Smooth muscle cell (in vitro differentiated cells): ENCODE data around the gene DSC3. TPM values are rescaled to one million over a fixed set of nuclear protein-coding genes. Genes with fewer than 3 reads are reported as not detected.

ENCODE experiments used
- DNase-seq: peaks from one replicate; lab custom pipeline; 2025; ENCODE audit not compliant: unreplicated experiment; lab: John Stamatoyannopoulos, UW
- H2AFZ ChIP-seq: fragments of 200-600 bp; sonication (generic); 2 replicates; pipeline ENCODE4 v1.6.0; 2016; ENCODE audit warnings: antibody characterized with exemption, low read depth, mild to moderate bottlenecking
- H3F3A ChIP-seq: fragments of 200-600 bp; sonication (generic); 2 replicates; pipeline ENCODE4 v1.6.0; 2017; ENCODE audit warnings: antibody characterized with exemption, low read depth
- H3K27ac ChIP-seq: fragments of 200-600 bp; sonication (generic); 2 replicates; pipeline ENCODE4 v1.5.1; 2016; ENCODE audit warnings: low read depth, mild to moderate bottlenecking
- H3K27me3 ChIP-seq: fragments of 200-600 bp; sonication (generic); 2 replicates; pipeline ENCODE4 v1.6.1; 2016; ENCODE audit warnings: low read depth, mild to moderate bottlenecking
- H3K36me3 ChIP-seq: fragments of 200-600 bp; sonication (generic); 2 replicates; pipeline ENCODE4 v1.5.1; 2016; ENCODE audit warnings: low read depth
- H3K4me1 ChIP-seq: fragments of 200-600 bp; sonication (generic); 2 replicates; pipeline ENCODE4 v1.5.1; 2016; ENCODE audit warnings: low read depth
- H3K4me2 ChIP-seq: fragments of 200-600 bp; sonication (generic); 2 replicates; pipeline ENCODE4 v1.6.0; 2016; ENCODE audit warnings: mild to moderate bottlenecking
- H3K4me3 ChIP-seq: fragments of 200-600 bp; sonication (generic); 2 replicates; pipeline ENCODE4 v1.5.1; 2016; ENCODE audit warnings: mild to moderate bottlenecking
- H3K79me2 ChIP-seq: fragments of 200-600 bp; sonication (generic); 2 replicates; pipeline ENCODE4 v1.6.0; 2016; ENCODE audit warnings: low read depth, mild to moderate bottlenecking
- H3K9ac ChIP-seq: fragments of 200-600 bp; sonication (generic); 2 replicates; pipeline ENCODE4 v1.6.0; 2016; ENCODE audit warnings: low read depth
- H3K9me3 ChIP-seq: fragments of 200-600 bp; sonication (generic); replicated peaks from 2 replicates; pipeline ENCODE4 v1.5.1; 2016; ENCODE audit warnings: low read depth
- H4K20me1 ChIP-seq: fragments of 200-600 bp; sonication (generic); 2 replicates; pipeline ENCODE4 v1.6.0; 2016; ENCODE audit warnings: low read depth
- WGBS: methylation state at CpG from one replicate; pipeline ENCODE4 v1.1.7; 2016; ENCODE audit warnings: low lambda C conversion rate; 5-methylcytosine and 5-hydroxymethylcytosine counted together
- polyA plus RNA-seq: library from polyadenylated mRNA; unstranded; fragments of >200 nt; fragmentation: Nextera tagmentation; extraction: Ambion mirVana; gene quantifications from 2 replicates; pipeline ENCODE4 v1.2.1, GENCODE V29; 2016
- total RNA-seq: library from RNA; depleted of rRNA; stranded (reverse); fragments of >200 nt; gene quantifications from 2 replicates; pipeline ENCODE4 v1.2.3, GENCODE V29; 2014
- TF ChIP-seq, protein P1 (sequence below): fragments of 200-600 bp; sonication (generic); IDR thresholded peaks from 2 replicates; pipeline ENCODE4 v1.5.1; 2017; ENCODE audit warnings: borderline replicate concordance, mild to moderate bottlenecking, antibody characterized with exemption; ENCODE audit not compliant: insufficient read depth, poor library complexity, severe bottlenecking

DSC3 gene
- total and polyA plus RNA-seq, 2 experiments from 2014 or later: 3.3 to 43.7 TPM

DNA sequence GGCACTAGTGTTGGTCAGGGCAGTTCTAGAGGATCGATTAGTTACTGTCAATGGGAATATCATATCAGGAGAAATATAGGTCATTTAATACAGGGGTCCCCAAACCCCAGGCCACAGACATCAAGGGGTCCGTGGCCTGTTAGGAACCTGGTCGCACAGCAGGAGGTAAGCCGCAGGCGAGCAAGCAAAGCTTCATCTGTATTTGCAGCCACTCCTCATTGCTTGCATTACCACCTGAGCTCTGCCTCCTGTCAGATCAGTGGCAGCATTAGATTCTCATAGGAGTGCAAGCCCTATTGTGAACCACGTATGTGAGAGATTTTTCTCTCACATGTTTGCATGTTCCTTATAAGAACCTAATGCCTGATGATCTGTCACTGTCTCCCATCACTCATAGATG is 81.9 kb downstream of the DSC3 start:
- no peaks in the 10 kb centered on the region for H3K36me3 ChIP-seq
- no peak overlapping the region for H3K4me3 ChIP-seq
- H3K27me3 ChIP-seq: no peaks in the 10 kb centered on the region
- WGBS: 93% methylated on average over 6 of the region's 6 CpGs
- H2AFZ ChIP-seq: no peak overlapping the region
- no peak overlapping the region for H3K27ac ChIP-seq
- no peak overlapping the region for H3K9ac ChIP-seq
- no peaks in the 10 kb centered on the region for H3F3A ChIP-seq
- no peaks in the 10 kb centered on the region for H4K20me1 ChIP-seq
- H3K4me1 ChIP-seq: no peaks in the 10 kb centered on the region
- H3K4me2 ChIP-seq: no peak overlapping the region
- no peak for DNase-seq
- H3K79me2 ChIP-seq: no peaks in the 10 kb centered on the region
- no peaks in the 10 kb centered on the region for H3K9me3 ChIP-seq
- TF ChIP-seq, protein P1, sequence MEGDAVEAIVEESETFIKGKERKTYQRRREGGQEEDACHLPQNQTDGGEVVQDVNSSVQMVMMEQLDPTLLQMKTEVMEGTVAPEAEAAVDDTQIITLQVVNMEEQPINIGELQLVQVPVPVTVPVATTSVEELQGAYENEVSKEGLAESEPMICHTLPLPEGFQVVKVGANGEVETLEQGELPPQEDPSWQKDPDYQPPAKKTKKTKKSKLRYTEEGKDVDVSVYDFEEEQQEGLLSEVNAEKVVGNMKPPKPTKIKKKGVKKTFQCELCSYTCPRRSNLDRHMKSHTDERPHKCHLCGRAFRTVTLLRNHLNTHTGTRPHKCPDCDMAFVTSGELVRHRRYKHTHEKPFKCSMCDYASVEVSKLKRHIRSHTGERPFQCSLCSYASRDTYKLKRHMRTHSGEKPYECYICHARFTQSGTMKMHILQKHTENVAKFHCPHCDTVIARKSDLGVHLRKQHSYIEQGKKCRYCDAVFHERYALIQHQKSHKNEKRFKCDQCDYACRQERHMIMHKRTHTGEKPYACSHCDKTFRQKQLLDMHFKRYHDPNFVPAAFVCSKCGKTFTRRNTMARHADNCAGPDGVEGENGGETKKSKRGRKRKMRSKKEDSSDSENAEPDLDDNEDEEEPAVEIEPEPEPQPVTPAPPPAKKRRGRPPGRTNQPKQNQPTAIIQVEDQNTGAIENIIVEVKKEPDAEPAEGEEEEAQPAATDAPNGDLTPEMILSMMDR: no peak

GRCh38 chr18:30957066-30957465 is 85.5 kb downstream of the DSC3 start:
- H3F3A ChIP-seq: no peaks in the 10 kb centered on the region
- no peaks in the 10 kb centered on the region for H3K9me3 ChIP-seq
- H3K4me1 ChIP-seq: no peaks in the 10 kb centered on the region
- H3K4me3 ChIP-seq: no peak overlapping the region
- H3K36me3 ChIP-seq: no peaks in the 10 kb centered on the region
- no peak overlapping the region for H2AFZ ChIP-seq
- H3K27me3 ChIP-seq: no peaks in the 10 kb centered on the region
- no peak for DNase-seq
- TF ChIP-seq, protein P1: no peak
- 57% methylated on average over 2 of the region's 2 CpGs for WGBS
- no peaks in the 10 kb centered on the region for H4K20me1 ChIP-seq
- H3K79me2 ChIP-seq: no peaks in the 10 kb centered on the region
- no peak overlapping the region for H3K27ac ChIP-seq
- H3K9ac ChIP-seq: no peak overlapping the region
- peak overlapping the region; percentile 4 for H3K4me2 ChIP-seq

DNA sequence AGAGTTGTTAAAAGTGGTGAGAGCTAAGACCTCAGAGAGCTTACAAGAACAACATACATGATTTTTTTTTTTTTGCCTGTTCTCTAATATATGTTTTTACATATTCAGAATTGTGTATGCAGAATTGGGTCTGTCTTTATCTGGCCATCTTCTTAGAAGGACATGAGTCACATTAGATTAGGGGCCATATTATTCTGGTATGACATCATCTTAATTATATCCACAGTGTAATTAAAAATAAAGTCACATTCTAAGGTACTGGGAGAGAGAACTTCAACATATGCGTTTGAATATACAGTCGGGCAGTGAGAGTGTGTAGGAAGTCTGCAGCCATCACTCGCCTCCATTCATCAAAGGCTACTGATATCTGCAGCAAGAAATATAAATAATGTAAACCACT is 88.3 kb downstream of the DSC3 start:
- no peaks in the 10 kb centered on the region for H3F3A ChIP-seq
- WGBS: 29% methylated on average over 3 of the region's 3 CpGs
- H4K20me1 ChIP-seq: no peaks in the 10 kb centered on the region
- no peaks in the 10 kb centered on the region for H3K27me3 ChIP-seq
- TF ChIP-seq, protein P1: no peak
- no peaks in the 10 kb centered on the region for H3K4me1 ChIP-seq
- no peaks in the 10 kb centered on the region for H3K79me2 ChIP-seq
- H3K4me3 ChIP-seq: no peak overlapping the region
- no peak overlapping the region for H3K27ac ChIP-seq
- peak overlapping the region; percentile 32 for H3K4me2 ChIP-seq
- no peak for DNase-seq
- H2AFZ ChIP-seq: no peak overlapping the region
- H3K36me3 ChIP-seq: no peaks in the 10 kb centered on the region
- H3K9ac ChIP-seq: no peak overlapping the region
- no peaks in the 10 kb centered on the region for H3K9me3 ChIP-seq

- H4K20me1 ChIP-seq: no peaks in the 10 kb centered on the region
- WGBS: 93% methylated on average over 8 of the region's 8 CpGs
- no peak overlapping the region for H3K4me3 ChIP-seq
- H3K27me3 ChIP-seq: no peaks in the 10 kb centered on the region
- H3K36me3 ChIP-seq: no peaks in the 10 kb centered on the region
- H3K79me2 ChIP-seq: no peaks in the 10 kb centered on the region
- H3K4me2 ChIP-seq: no peak overlapping the region
- DNase-seq: no peak
- peaks cover 9% of the 10 kb centered on the region for H3K9me3 ChIP-seq
- H3K4me1 ChIP-seq: no peaks in the 10 kb centered on the region
- H3K9ac ChIP-seq: no peak overlapping the region
- no peaks in the 10 kb centered on the region for H3F3A ChIP-seq
- H2AFZ ChIP-seq: no peak overlapping the region
- no peak overlapping the region for H3K27ac ChIP-seq
- TF ChIP-seq, protein P1: no peak
These were observed 96.8 kb downstream of the DSC3 start for GRCh38 chr18:30945761-30946160.
